Lower leg skin (tissue), 3 donors: ENCODE measurements around the gene C12orf76.

Source experiments
- CTCF ChIP-seq, 3 donors: fragments of 450-650 bp; IDR thresholded peaks; one replicate each; pipeline ENCODE4 v1.5.1; 2016; ENCODE audit warnings: antibody characterized with exemption in 3 of 3, mild to moderate bottlenecking in 3 of 3, moderate library complexity in 2 of 3
- POLR2A ChIP-seq, 2 donors: fragments of 450-650 bp; IDR thresholded peaks; one replicate each; pipeline ENCODE4 v1.6.1; 2016 to 2017; ENCODE audit warnings: antibody characterized with exemption in 2 of 2, mild to moderate bottlenecking in 1 of 2, moderate library complexity in 1 of 2

- TF ChIP-seq CTCF (IDR thresholded peaks at IDR 0.05) (no peak), POLR2A (IDR thresholded peaks at IDR 0.05) (no peak)
Measured at GRCh38 chr12:109998241-109998903, 50.0 kb downstream of the C12orf76 start.
